ENCODE measurements around the gene TMEM89. TPM values are rescaled to one million over a fixed set of nuclear protein-coding genes. Genes with fewer than 3 reads are reported as not detected.

The TMEM89 gene
- total and polyA plus RNA-seq, 8 donors = 0.62 TPM; not detected in 7

- H3K4me3 ChIP-seq = no peak overlapping the region
- no peak for DNase-seq
- intact Hi-C loops (cut with DNase I; ENCODE audit: low total_unique reads) = no loop called here
- peaks cover 24 to 67% (median 60%) of the 10 kb centered on the region in 4 donors for H3K36me3 ChIP-seq
- H3K9me3 ChIP-seq = no peaks in the 10 kb centered on the region
- TF ChIP-seq EP300 (IDR thresholded peaks at IDR 0.05) (no peak), POLR2AphosphoS5 (IDR thresholded peaks at IDR 0.05) (no peak), POLR2A (IDR thresholded peaks at IDR 0.05) (no peak)
- TF ChIP-seq, protein P1, sequence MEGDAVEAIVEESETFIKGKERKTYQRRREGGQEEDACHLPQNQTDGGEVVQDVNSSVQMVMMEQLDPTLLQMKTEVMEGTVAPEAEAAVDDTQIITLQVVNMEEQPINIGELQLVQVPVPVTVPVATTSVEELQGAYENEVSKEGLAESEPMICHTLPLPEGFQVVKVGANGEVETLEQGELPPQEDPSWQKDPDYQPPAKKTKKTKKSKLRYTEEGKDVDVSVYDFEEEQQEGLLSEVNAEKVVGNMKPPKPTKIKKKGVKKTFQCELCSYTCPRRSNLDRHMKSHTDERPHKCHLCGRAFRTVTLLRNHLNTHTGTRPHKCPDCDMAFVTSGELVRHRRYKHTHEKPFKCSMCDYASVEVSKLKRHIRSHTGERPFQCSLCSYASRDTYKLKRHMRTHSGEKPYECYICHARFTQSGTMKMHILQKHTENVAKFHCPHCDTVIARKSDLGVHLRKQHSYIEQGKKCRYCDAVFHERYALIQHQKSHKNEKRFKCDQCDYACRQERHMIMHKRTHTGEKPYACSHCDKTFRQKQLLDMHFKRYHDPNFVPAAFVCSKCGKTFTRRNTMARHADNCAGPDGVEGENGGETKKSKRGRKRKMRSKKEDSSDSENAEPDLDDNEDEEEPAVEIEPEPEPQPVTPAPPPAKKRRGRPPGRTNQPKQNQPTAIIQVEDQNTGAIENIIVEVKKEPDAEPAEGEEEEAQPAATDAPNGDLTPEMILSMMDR (IDR thresholded peaks at IDR 0.05) = no peak
- peak overlapping the region; percentile 71 to 85 (median 77) for H3K27ac ChIP-seq
- H3K4me1 ChIP-seq = peaks cover 5 to 14% (median 9%) of the 10 kb centered on the region in 4 donors
- 83 to 100% (median 91%) methylated on average over 5 to 6 of the region's 6 CpGs for WGBS, 5 donors
- H3K27me3 ChIP-seq = no peaks in the 10 kb centered on the region
Observed at GRCh38 chr3:48625600-48625999, 4.0 kb upstream of the TMEM89 start.

- no peak for DNase-seq
- Histone ChIP-seq H3K4me3 (no peak overlapping the region), H3K36me3 (peaks cover 16 to 60% (median 52%) of the 10 kb centered on the region in 4 donors), H3K27me3 (no peaks in the 10 kb centered on the region), H3K4me1 (peaks cover 5 to 20% (median 12%) of the 10 kb centered on the region in 4 donors), H3K9me3 (no peaks in the 10 kb centered on the region), H3K27ac (peak overlapping the region; percentile 71 to 85 (median 77))
- WGBS, 5 donors = 87 to 92% (median 88%) methylated on average over 9 to 10 of the region's 10 CpGs
- TF ChIP-seq POLR2AphosphoS5 (IDR thresholded peaks at IDR 0.05) (no peak), EP300 (IDR thresholded peaks at IDR 0.05) (no peak), POLR2A (IDR thresholded peaks at IDR 0.05) (no peak)
- TF ChIP-seq, protein P1 (IDR thresholded peaks at IDR 0.05) = no peak
- intact Hi-C loops (cut with DNase I; ENCODE audit: low total_unique reads) = no loop called here
Observed at GRCh38 chr3:48624767-48625166, 3.2 kb upstream of the TMEM89 start.

GRCh38 chr3:48623851-48624547, 2.4 kb upstream of the TMEM89 start:
- H3K27ac ChIP-seq = peak overlapping the region; percentile 71 to 85 (median 79)
- no peaks in the 10 kb centered on the region for H3K27me3 ChIP-seq
- no peaks in the 10 kb centered on the region for H3K9me3 ChIP-seq
- no peak overlapping the region for H3K4me3 ChIP-seq
- TF ChIP-seq POLR2A (IDR thresholded peaks at IDR 0.05) (no peak), EP300 (IDR thresholded peaks at IDR 0.05) (no peak), POLR2AphosphoS5 (IDR thresholded peaks at IDR 0.05) (peak in 1 of 3 donors; percentile 34)
- TF ChIP-seq, protein P1 (IDR thresholded peaks at IDR 0.05) = no peak
- peak; percentile 69 to 82 for DNase-seq
- WGBS, 5 donors = 44 to 69% (median 58%) methylated on average over 6 of the region's 6 CpGs
- intact Hi-C loops (cut with DNase I; ENCODE audit: low total_unique reads) = no loop called here
- peaks cover 5 to 24% (median 16%) of the 10 kb centered on the region in 4 donors for H3K4me1 ChIP-seq
- H3K36me3 ChIP-seq = peaks cover 10 to 52% (median 44%) of the 10 kb centered on the region in 4 donors

DNA sequence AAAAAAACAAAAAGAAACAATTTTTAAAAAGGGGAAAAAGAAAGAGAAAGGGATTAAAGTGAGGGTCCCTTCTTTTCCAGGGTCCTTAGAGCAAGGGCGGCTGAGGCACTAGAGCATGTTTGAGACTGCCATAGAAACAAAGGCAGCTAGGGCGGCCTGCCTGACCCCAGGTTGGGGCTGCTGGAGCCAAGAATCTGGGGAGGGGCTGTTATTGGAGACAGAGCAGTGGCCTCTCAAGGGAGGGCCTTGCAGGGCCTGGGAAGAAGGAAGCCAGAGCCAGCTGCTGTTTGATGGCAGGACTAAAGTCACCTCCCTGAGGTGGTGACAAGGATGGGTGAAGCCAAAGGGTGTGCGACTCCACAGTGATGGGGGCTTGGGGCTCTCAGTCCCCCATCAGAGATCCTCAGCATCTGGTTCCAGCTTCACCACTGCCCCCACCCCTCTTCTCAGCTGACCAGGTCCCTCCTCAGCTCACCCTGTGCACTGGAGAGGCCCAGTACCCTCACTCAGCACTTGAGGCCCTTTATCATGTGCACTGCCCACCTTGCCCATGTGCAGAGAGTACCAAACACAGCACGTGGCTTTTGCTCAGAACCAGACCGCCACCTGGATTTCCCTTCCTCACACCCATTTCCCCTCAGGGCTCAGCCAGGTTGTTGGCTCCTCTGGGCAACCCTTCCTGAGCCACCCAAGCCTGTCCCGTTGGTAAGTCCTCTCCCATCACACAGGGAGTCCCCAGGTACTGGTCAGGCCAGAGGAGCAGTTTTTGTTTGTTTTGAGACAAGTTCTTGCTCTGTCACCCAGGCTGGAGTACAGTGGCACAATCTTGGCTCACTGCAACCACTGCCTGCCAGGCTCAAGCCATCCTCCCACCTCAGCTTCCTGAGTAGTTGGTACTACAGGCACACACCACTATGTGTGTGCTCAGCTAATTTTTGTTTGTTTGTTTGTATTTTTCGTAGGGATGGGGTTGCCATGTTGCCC, 1.7 kb downstream of the TMEM89 start:
- intact Hi-C loops (cut with DNase I; ENCODE audit: low total_unique reads) = no loop called here
- Histone ChIP-seq H3K27ac (peak overlapping the region; percentile 41 to 71 (median 62)), H3K36me3 (peaks cover 0 to 11% (median 2%) of the 10 kb centered on the region in 4 donors), H3K4me3 (no peak overlapping the region), H3K27me3 (no peaks in the 10 kb centered on the region), H3K4me1 (peaks cover 5 to 24% (median 16%) of the 10 kb centered on the region in 4 donors), H3K9me3 (peaks cover 10 to 29% (median 16%) of the 10 kb centered on the region in 4 donors)
- DNase-seq = no peak
- TF ChIP-seq POLR2A (IDR thresholded peaks at IDR 0.05) (no peak), POLR2AphosphoS5 (IDR thresholded peaks at IDR 0.05) (no peak), EP300 (IDR thresholded peaks at IDR 0.05) (no peak)
- TF ChIP-seq, protein P1 (IDR thresholded peaks at IDR 0.05) = no peak
- WGBS, 5 donors = 70 to 80% (median 75%) methylated on average over 7 of the region's 7 CpGs
